Right lobe of liver (tissue), 6 donors: ENCODE results near the gene HTT-AS. TPM values are rescaled to one million over a fixed set of nuclear protein-coding genes. Genes with fewer than 3 reads are reported as not detected.

Experiments used
- ATAC-seq, 4 donors: fragments of 200-7000 bp; cut with Tn5 transposase; one replicate each; pipeline ENCODE4 v1.9.1; 2020; ENCODE audit warnings: mild to moderate bottlenecking in 4 of 4, moderate library complexity in 4 of 4
- DNase-seq, 3 donors: peaks; one replicate each; pipeline ENCODE4 v3.0.0-alpha.2; 2020
- H3K27ac ChIP-seq, 3 donors: fragments of 200-600 bp; one replicate each; pipeline ENCODE4 v1.8.0; 2022
- H3K27me3 ChIP-seq, 2 donors: fragments of 200-600 bp; one replicate each; pipeline ENCODE4 v1.8.0; 2022
- H3K36me3 ChIP-seq, 4 donors: fragments of 200-600 bp; sonication (generic) in 1 of 4; one replicate each; pipeline versions ENCODE4 v1.5.1 to v1.8.0; 2017 to 2022; ENCODE audit warnings: control low read depth in 1 of 4
- H3K4me1 ChIP-seq, 4 donors: fragments of 200-600 bp; sonication (generic) in 1 of 4; one replicate each; pipeline versions ENCODE4 v1.5.1 to v1.8.0; 2017 to 2022; ENCODE audit warnings: control low read depth in 1 of 4
- H3K4me3 ChIP-seq, 3 donors: fragments of 200-600 bp; one replicate each; pipeline ENCODE4 v1.8.0; 2022
- H3K9me3 ChIP-seq, 4 donors: fragments of 200-600 bp; sonication (generic) in 1 of 4; one replicate each; pipeline versions ENCODE4 v1.5.1 to v1.8.0; 2017 to 2022; ENCODE audit warnings: control low read depth in 1 of 4
- CTCF ChIP-seq, 4 donors: fragments of 200-600 bp in 3 of 4; fragments of 450-650 bp in 1 of 4; IDR thresholded peaks; one replicate each; pipeline versions ENCODE4 v1.5.1 to v1.8.0; 2016 to 2022; ENCODE audit warnings: antibody characterized with exemption in 4 of 4, mild to moderate bottlenecking in 2 of 4
- POLR2A ChIP-seq: fragments of 450-650 bp; IDR thresholded peaks from one replicate; pipeline ENCODE4 v1.6.1; 2017; ENCODE audit warnings: antibody characterized with exemption, mild to moderate bottlenecking
- WGBS: methylation state at CpG from one replicate; pipeline ENCODE4 v1.1.6; 2018; ENCODE audit warnings: low coverage, low lambda C conversion rate; ENCODE audit not compliant: insufficient coverage; ENCODE audit errors: missing lambda C conversion rate; 5-methylcytosine and 5-hydroxymethylcytosine counted together
- intact Hi-C, 2 donors: fragments of 100-400 bp; cut with DNase I; formaldehyde crosslinking; loops; one replicate each; pipeline versions ENCODE4 v1.11.2 to v1.14.1; 2022
- total RNA-seq, 6 experiments: library from RNA; depleted of rRNA in 2 of 6; stranded (reverse); fragments of >200 nt in 2 of 6; fragmentation: NEBNext Ultra II Directional in 3 of 6; extraction: Animal tissue kit (Norgen Biotek cat#: 25700) in 3 of 6; gene quantifications; one replicate each; pipeline versions ENCODE4 v1.1.0 to v1.2.4, GENCODE V29; 2016 to 2023
- donor health status: DM: no; HTN: yes; CAD: no.
- donor health status: DM: no; HTN: no; CAD: no.
- donor health status: DM: no; HTN: no; CAD: no.
- donor health status: DM: no; HTN: yes; CAD: no.
- donor health status: DM: no; HTN: yes; CAD: no.

HTT-AS gene
- total RNA-seq, 6 experiments from 2014 or later: not detected

GRCh38 chr4:3026540-3026939 is 47.8 kb downstream of the HTT-AS start:
- DNase-seq: no peak
- no peaks in the 10 kb centered on the region for H3K27me3 ChIP-seq
- WGBS: 94% methylated on average over 4 of the region's 9 CpGs
- ATAC-seq: no peak
- TF ChIP-seq POLR2A (no peak), CTCF (IDR thresholded peaks at IDR 0.05) (no peak)
- H3K36me3 ChIP-seq: no peaks in the 10 kb centered on the region
- H3K4me1 ChIP-seq: no peaks in the 10 kb centered on the region
- no peak overlapping the region for H3K4me3 ChIP-seq
- H3K27ac ChIP-seq: no peak overlapping the region
- no peaks in the 10 kb centered on the region for H3K9me3 ChIP-seq
- intact Hi-C loops: no loop called here

GRCh38 chr4:3025881-3026280 is 48.5 kb downstream of the HTT-AS start:
- Histone ChIP-seq H3K4me1 (no peaks in the 10 kb centered on the region), H3K27me3 (no peaks in the 10 kb centered on the region), H3K4me3 (no peak overlapping the region), H3K36me3 (no peaks in the 10 kb centered on the region), H3K27ac (no peak overlapping the region), H3K9me3 (no peaks in the 10 kb centered on the region)
- intact Hi-C loops: no loop called here
- TF ChIP-seq CTCF (IDR thresholded peaks at IDR 0.05) (no peak), POLR2A (no peak)
- 88% methylated on average over 19 of the region's 21 CpGs for WGBS
- ATAC-seq: no peak
- DNase-seq: no peak

GRCh38 chr4:3022651-3023050 is 51.7 kb downstream of the HTT-AS start:
- no peak for ATAC-seq
- TF ChIP-seq CTCF (IDR thresholded peaks at IDR 0.05) (no peak), POLR2A (no peak)
- intact Hi-C loops: no loop called here
- H3K4me3 ChIP-seq: no peak overlapping the region
- no peak for DNase-seq
- no peaks in the 10 kb centered on the region for H3K4me1 ChIP-seq
- 72% methylated on average over 3 of the region's 3 CpGs for WGBS
- no peaks in the 10 kb centered on the region for H3K9me3 ChIP-seq
- no peak overlapping the region for H3K27ac ChIP-seq
- no peaks in the 10 kb centered on the region for H3K27me3 ChIP-seq
- H3K36me3 ChIP-seq: no peaks in the 10 kb centered on the region

GRCh38 chr4:3022112-3022511 is 52.2 kb downstream of the HTT-AS start:
- Histone ChIP-seq H3K9me3 (no peaks in the 10 kb centered on the region), H3K36me3 (no peaks in the 10 kb centered on the region), H3K4me1 (no peaks in the 10 kb centered on the region), H3K27ac (no peak overlapping the region), H3K27me3 (no peaks in the 10 kb centered on the region), H3K4me3 (no peak overlapping the region)
- intact Hi-C loops: no loop called here
- DNase-seq: no peak
- ATAC-seq: no peak
- 83% methylated on average over 8 of the region's 8 CpGs for WGBS
- TF ChIP-seq CTCF (IDR thresholded peaks at IDR 0.05) (no peak), POLR2A (no peak)

GRCh38 chr4:3021627-3022026 is 52.7 kb downstream of the HTT-AS start:
- Histone ChIP-seq H3K36me3 (no peaks in the 10 kb centered on the region), H3K9me3 (no peaks in the 10 kb centered on the region), H3K27me3 (no peaks in the 10 kb centered on the region), H3K27ac (no peak overlapping the region), H3K4me1 (no peaks in the 10 kb centered on the region), H3K4me3 (no peak overlapping the region)
- ATAC-seq (no peak), DNase-seq (no peak)
- no peak for TF ChIP-seq CTCF (IDR thresholded peaks at IDR 0.05)
- TF ChIP-seq POLR2A: no peak
- WGBS: 87% methylated on average over 8 of the region's 8 CpGs
- intact Hi-C loops: no loop called here
